Measurements from ENCODE around the gene SORCS1. TPM values are rescaled to one million over a fixed set of nuclear protein-coding genes. Genes with fewer than 3 reads are reported as not detected.

Gene SORCS1
- total RNA-seq, 1 donor from 2014 or later = 11.1 TPM

- Mint-ChIP-seq H3K4me1 (peaks cover 17% of the 10 kb centered on the region), H3K27ac (no peak overlapping the region), H3K27me3 (ENCODE audit: insufficient read depth, low read depth) (no peaks in the 10 kb centered on the region), H3K4me3 (no peak overlapping the region), H3K36me3 (no peaks in the 10 kb centered on the region), H3K9me3 (no peaks in the 10 kb centered on the region)
- Histone ChIP-seq H3K4me3 (no peak overlapping the region), H3K36me3 (no peaks in the 10 kb centered on the region), H3K27ac (no peak overlapping the region), H3F3A (ENCODE audit: low read depth) (peaks cover 3% of the 10 kb centered on the region), H3K9ac (no peak overlapping the region), H3K4me2 (no peak overlapping the region), H3K27me3 (no peaks in the 10 kb centered on the region), H3K4me1 (peaks cover 49% of the 10 kb centered on the region), H2AFZ (replicated peaks) (no peak overlapping the region), H3K9me3 (ENCODE audit: low read depth) (no peaks in the 10 kb centered on the region), H3K79me2 (ENCODE audit: low read depth) (no peaks in the 10 kb centered on the region), H4K20me1 (ENCODE audit: low read depth) (no peaks in the 10 kb centered on the region)
- no peak for DNase-seq (ENCODE audit: low spot score)
- TF ChIP-seq EZH2 (IDR thresholded peaks at IDR 0.05) (no peak), EZH2phosphoT487 (IDR thresholded peaks at IDR 0.05) (no peak), CTCF (IDR thresholded peaks at IDR 0.05) (no peak)
Measured at GRCh38 chr10:106777841-106778240, 386.7 kb downstream of the SORCS1 start.

GRCh38 chr10:106775127-106775526 is 389.4 kb downstream of the SORCS1 start:
- H3K27me3 Mint-ChIP-seq (ENCODE audit: insufficient read depth, low read depth) = no peaks in the 10 kb centered on the region
- Histone ChIP-seq H3K4me3 (no peak overlapping the region), H3K4me1 (peaks cover 40% of the 10 kb centered on the region), H3K27ac (no peak overlapping the region), H3K9ac (no peak overlapping the region), H2AFZ (replicated peaks) (no peak overlapping the region), H3K4me2 (no peak overlapping the region), H4K20me1 (ENCODE audit: low read depth) (no peaks in the 10 kb centered on the region), H3K9me3 (ENCODE audit: low read depth) (no peaks in the 10 kb centered on the region), H3K79me2 (ENCODE audit: low read depth) (no peaks in the 10 kb centered on the region), H3K36me3 (no peaks in the 10 kb centered on the region), H3F3A (ENCODE audit: low read depth) (no peaks in the 10 kb centered on the region), H3K27me3 (no peaks in the 10 kb centered on the region)
- TF ChIP-seq CTCF (IDR thresholded peaks at IDR 0.05) (no peak), EZH2phosphoT487 (IDR thresholded peaks at IDR 0.05) (no peak), EZH2 (IDR thresholded peaks at IDR 0.05) (no peak)
- H3K4me3 Mint-ChIP-seq = no peak overlapping the region
- peaks cover 15% of the 10 kb centered on the region for H3K4me1 Mint-ChIP-seq
- H3K27ac Mint-ChIP-seq = no peak overlapping the region
- no peaks in the 10 kb centered on the region for H3K9me3 Mint-ChIP-seq
- DNase-seq (ENCODE audit: low spot score) = no peak
- H3K36me3 Mint-ChIP-seq = no peaks in the 10 kb centered on the region

- no peaks in the 10 kb centered on the region for H3K9me3 ChIP-seq (ENCODE audit: low read depth)
- TF ChIP-seq CTCF (IDR thresholded peaks at IDR 0.05) = no peak
- H3K9ac ChIP-seq = no peak overlapping the region
- no peak overlapping the region for H3K4me2 ChIP-seq
- no peaks in the 10 kb centered on the region for H3K27me3 ChIP-seq
- H3K27ac ChIP-seq = no peak overlapping the region
- no peaks in the 10 kb centered on the region for H3K36me3 Mint-ChIP-seq
- H3K9me3 Mint-ChIP-seq = no peaks in the 10 kb centered on the region
- H3K27me3 Mint-ChIP-seq (ENCODE audit: insufficient read depth, low read depth) = no peaks in the 10 kb centered on the region
- H3K4me3 Mint-ChIP-seq = no peak overlapping the region
- H3K36me3 ChIP-seq = no peaks in the 10 kb centered on the region
- H3K79me2 ChIP-seq (ENCODE audit: low read depth) = no peaks in the 10 kb centered on the region
- no peak for DNase-seq (ENCODE audit: low spot score)
- peaks cover 23% of the 10 kb centered on the region for H3K4me1 Mint-ChIP-seq
- peaks cover 12% of the 10 kb centered on the region for H3F3A ChIP-seq (ENCODE audit: low read depth)
- H3K4me3 ChIP-seq = no peak overlapping the region
- no peaks in the 10 kb centered on the region for H4K20me1 ChIP-seq (ENCODE audit: low read depth)
- peaks cover 43% of the 10 kb centered on the region for H3K4me1 ChIP-seq
- H3K27ac Mint-ChIP-seq = no peak overlapping the region
- H2AFZ ChIP-seq (replicated peaks) = no peak overlapping the region
Measured at GRCh38 chr10:106772957-106773356, 391.5 kb downstream of the SORCS1 start.

- Histone ChIP-seq H3F3A (ENCODE audit: low read depth) (peaks cover 18% of the 10 kb centered on the region), H3K4me1 (peaks cover 33% of the 10 kb centered on the region), H3K27me3 (no peaks in the 10 kb centered on the region), H4K20me1 (ENCODE audit: low read depth) (no peaks in the 10 kb centered on the region), H3K4me2 (no peak overlapping the region), H3K27ac (no peak overlapping the region), H3K79me2 (ENCODE audit: low read depth) (no peaks in the 10 kb centered on the region), H3K9me3 (ENCODE audit: low read depth) (no peaks in the 10 kb centered on the region), H2AFZ (replicated peaks) (no peak overlapping the region), H3K36me3 (no peaks in the 10 kb centered on the region), H3K9ac (no peak overlapping the region), H3K4me3 (no peak overlapping the region)
- no peak overlapping the region for H3K4me3 Mint-ChIP-seq
- no peaks in the 10 kb centered on the region for H3K27me3 Mint-ChIP-seq (ENCODE audit: insufficient read depth, low read depth)
- TF ChIP-seq CTCF (IDR thresholded peaks at IDR 0.05) (no peak), EZH2 (IDR thresholded peaks at IDR 0.05) (no peak), EZH2phosphoT487 (IDR thresholded peaks at IDR 0.05) (no peak)
- DNase-seq (ENCODE audit: low spot score) = no peak
- H3K4me1 Mint-ChIP-seq = peaks cover 23% of the 10 kb centered on the region
- no peak overlapping the region for H3K27ac Mint-ChIP-seq
- no peaks in the 10 kb centered on the region for H3K9me3 Mint-ChIP-seq
- no peaks in the 10 kb centered on the region for H3K36me3 Mint-ChIP-seq
Measured at GRCh38 chr10:106771154-106771553, 393.4 kb downstream of the SORCS1 start.

All from neural progenitor cell (in vitro differentiated cells).